K562 (cell line): ENCODE measurements around the gene OLFM4. TPM values are rescaled to one million over a fixed set of nuclear protein-coding genes. Genes with fewer than 3 reads are reported as not detected.

Experiments used
- ATAC-seq: fragments of 200-7000 bp; cut with Tn5 transposase; 3 replicates; pipeline ENCODE4 v1.9.1; 2020; ENCODE audit warnings: moderate library complexity
- BruUV-seq: library from RNA; stranded (reverse); fragments of 400-500 nt; replicated peaks from 2 replicates; lab custom pipeline; 2021; lab: Mats Ljungman, UMichigan
- CTCF ChIA-PET: fragments of 300-600 bp; formaldehyde crosslinking; extraction: SDS; loops from one replicate; lab custom pipeline; 2021; ENCODE audit warnings: low intra/inter-chr PET ratio; lab: Yijun Ruan, JAX
- POLR2A ChIA-PET: fragments of 300-600, 350-650 bp; sonication (Branson Sonifier 250); formaldehyde crosslinking; extraction: SDS; loops from one replicate; lab custom pipeline; 2021; ENCODE audit warnings: antibody characterized with exemption, inconsistent platforms; lab: Yijun Ruan, JAX
- DNase-seq, 4 experiments: peaks; one replicate each; pipeline versions ENCODE4 v3.0.0 to v3.0.0-alpha.2; 2011 to 2018; ENCODE audit warnings: low spot score in 3 of 4, mixed read lengths in 3 of 4; ENCODE audit errors: extremely low read depth in 1 of 4
- FAIRE-seq: peaks from 2 replicates; lab custom pipeline; 2011; peaks lifted over from hg19 to GRCh38; lab: Jason Lieb, UNC
- H2AFZ ChIP-seq: 2 replicates; pipeline ENCODE4 v1.6.0; 2011; ENCODE audit warnings: low read depth, low read length, control low read depth, inconsistent platforms
- H3K27ac ChIP-seq: fragments of 200-600 bp; 3 replicates; pipeline ENCODE4 v1.8.0; 2011; ENCODE audit warnings: low read depth, mild to moderate bottlenecking, control low read depth, inconsistent platforms, low read length, moderate library complexity, mixed read lengths; ENCODE audit errors: extremely low read depth
- H3K27me3 ChIP-seq, 2 experiments: fragments of 300-600 bp in 1 of 2; 2 replicates in 1 of 2; 3 replicates in 1 of 2; pipeline versions ENCODE4 v1.6.0 to v1.8.0; 2011; ENCODE audit warnings: inconsistent platforms in 2 of 2, low read length in 2 of 2, mild to moderate bottlenecking in 1 of 2, mixed read lengths in 1 of 2, moderate library complexity in 1 of 2; ENCODE audit not compliant: control insufficient read depth in 2 of 2, insufficient read depth in 2 of 2
- H3K36me3 ChIP-seq: fragments of 300-600 bp; 3 replicates; pipeline ENCODE4 v1.8.0; 2011; ENCODE audit warnings: mild to moderate bottlenecking, low read length, inconsistent platforms; ENCODE audit not compliant: control insufficient read depth, insufficient read depth
- H3K4me1 ChIP-seq, 2 experiments: fragments of 200-600 bp in 1 of 2; replicated peaks in 1 of 2; 2 replicates in 1 of 2; 3 replicates in 1 of 2; pipeline versions ENCODE4 v1.5.1 to v1.8.0; 2011; ENCODE audit warnings: inconsistent platforms in 2 of 2, low read length in 2 of 2, mild to moderate bottlenecking in 1 of 2, mixed read lengths in 1 of 2, moderate library complexity in 1 of 2; ENCODE audit not compliant: control insufficient read depth in 2 of 2, insufficient read depth in 2 of 2
- H3K4me2 ChIP-seq: 2 replicates; pipeline ENCODE4 v1.6.1; 2011; ENCODE audit warnings: low read length, control low read depth, inconsistent platforms, mixed read lengths; ENCODE audit not compliant: insufficient read depth
- H3K4me3 ChIP-seq: fragments of 200-600 bp; sonication (generic), shearing (Covaris generic); 2 replicates; pipeline ENCODE4 v1.5.1; 2016; ENCODE audit warnings: control low read depth, inconsistent platforms
- H3K79me2 ChIP-seq: fragments of 200-600 bp; 3 replicates; pipeline ENCODE4 v1.8.0; 2011; ENCODE audit warnings: low read length, inconsistent platforms; ENCODE audit not compliant: control insufficient read depth, insufficient read depth
- H3K9ac ChIP-seq, 2 experiments: 2 replicates each; pipeline versions ENCODE4 v1.6.0 to v1.6.1; 2011; ENCODE audit warnings: low read depth in 2 of 2, low read length in 2 of 2, control low read depth in 1 of 2, inconsistent platforms in 1 of 2, mild to moderate bottlenecking in 1 of 2, mixed read lengths in 1 of 2; ENCODE audit not compliant: insufficient read depth in 1 of 2
- H3K9me1 ChIP-seq: one replicate; pipeline ENCODE4 v1.6.0; 2011; ENCODE audit warnings: inconsistent platforms, mild to moderate bottlenecking, low read length, moderate library complexity; ENCODE audit not compliant: control insufficient read depth, insufficient read depth
- H3K9me3 ChIP-seq: replicated peaks from 2 replicates; pipeline ENCODE4 v1.5.1; 2011; ENCODE audit warnings: low read depth, low read length, inconsistent platforms; ENCODE audit not compliant: control insufficient read depth, insufficient read depth
- H4K20me1 ChIP-seq: replicated peaks from 2 replicates; pipeline ENCODE4 v1.6.1; 2011; ENCODE audit warnings: low read length, inconsistent platforms, mixed read lengths; ENCODE audit not compliant: control insufficient read depth, insufficient read depth
- CHD7 ChIP-seq: fragments of 200-600 bp; sonication (generic); IDR thresholded peaks from one replicate; pipeline ENCODE4 v1.6.1; 2012; ENCODE audit warnings: mild to moderate bottlenecking, low read depth, low read length, inconsistent platforms
- POLR3G ChIP-seq: IDR thresholded peaks from 2 replicates; pipeline ENCODE4 v1.6.1; 2011; ENCODE audit not compliant: insufficient read length, insufficient replicate concordance; ENCODE audit errors: extremely low read depth
- PRDM10 ChIP-seq: fragments of 450-650 bp; IDR thresholded peaks from 2 replicates; pipeline ENCODE4 v1.6.1; 2018; ENCODE audit not compliant: partially characterized antibody
- SNAPC5 ChIP-seq: fragments of 250-450 bp; sonication (Bioruptor Pico); IDR thresholded peaks from 2 replicates; pipeline ENCODE4 v1.8.0; 2021; ENCODE audit warnings: moderate library complexity, mild to moderate bottlenecking, inconsistent platforms
- USF2 ChIP-seq: sonication (generic); formaldehyde crosslinking; IDR thresholded peaks from 2 replicates; pipeline ENCODE4 v1.5.0; 2020; ENCODE audit warnings: missing genetic modification reagents
- ZNF57 ChIP-seq: fragments of 450-650 bp; formaldehyde crosslinking; IDR thresholded peaks from 2 replicates; pipeline ENCODE4 v1.4.0; 2020; ENCODE audit warnings: mild to moderate bottlenecking, moderate library complexity
- WGBS: fragments of 100-300 bp; shearing (Covaris generic); methylation state at CpG from one replicate; pipeline ENCODE4 v1.1.6; 2016; ENCODE audit warnings: low coverage, mixed read lengths; ENCODE audit not compliant: insufficient coverage; ENCODE audit errors: missing lambda C conversion rate; 5-methylcytosine and 5-hydroxymethylcytosine counted together
- in situ Hi-C: fragments of 300-500 bp; cut with MboI; formaldehyde crosslinking; loops from 4 replicates; pipeline ENCODE4 v1.15.0; 2018; ENCODE audit warnings: inconsistent platforms, mixed read lengths
- intact Hi-C: fragments of 100-400 bp; cut with micrococcal nuclease; formaldehyde crosslinking; loops from 2 replicates; pipeline ENCODE4 v1.14.2; 2022
- polyA plus RNA-seq, 8 experiments: library from polyadenylated mRNA; depleted of rRNA in 4 of 8; stranded (reverse) in 5 of 8; unstranded in 3 of 8; fragments of >200 nt; fragmentation: Nextera tagmentation in 2 of 8; fragmentation: Illumina TruSeq in 1 of 8; extraction: Ambion mirVana in 2 of 8; extraction: Trizol in 1 of 8; gene quantifications; 2 replicates each; pipeline versions ENCODE4 v1.2.1 to v1.2.3, GENCODE V29; 2011 to 2014; ENCODE audit warnings: inconsistent platforms in 1 of 8, missing spikeins in 1 of 8
- total RNA-seq, 7 experiments: library from RNA; depleted of rRNA in 6 of 7; stranded (reverse); fragments of >200 nt in 6 of 7; fragmentation: Illumina TruSeq in 2 of 7; extraction: Trizol in 2 of 7; gene quantifications; 2 replicates each; pipeline versions ENCODE4 v1.2.1 to v1.2.3, GENCODE V29; 2011 to 2021; ENCODE audit warnings: low replicate concordance in 1 of 7

OLFM4 gene
- total and polyA plus RNA-seq, 9 of the 15 experiments (the other 6 are each of a cell fraction or from before 2014, with no cell fraction given), result not detected

- WGBS, result 0% methylated on average over 4 of the region's 4 CpGs
- no TSS peak for BruUV-seq
- H3K4me3 ChIP-seq, result no peak overlapping the region
- H3K4me1 ChIP-seq, result no peaks in the 10 kb centered on the region
- no peaks in the 10 kb centered on the region for H3K9me3 ChIP-seq
- H3K36me3 ChIP-seq, result no peaks in the 10 kb centered on the region
- ChIA-PET CTCF (no interaction called here), POLR2A (no interaction called here)
- H3K9me1 ChIP-seq, result no peaks in the 10 kb centered on the region
- intact Hi-C loops (no loop called here), in situ Hi-C loops (no loop called here)
- H3K9ac ChIP-seq, result no peak overlapping the region
- FAIRE-seq (no peak), ATAC-seq (no peak), DNase-seq (no peak)
- H3K27ac ChIP-seq, result no peak overlapping the region
- H3K4me2 ChIP-seq, result no peak overlapping the region
- no peaks in the 10 kb centered on the region for H3K79me2 ChIP-seq
- no peak overlapping the region for H2AFZ ChIP-seq
- H3K27me3 ChIP-seq, result no peaks in the 10 kb centered on the region
- no peaks in the 10 kb centered on the region for H4K20me1 ChIP-seq
- TF ChIP-seq SNAPC5 (no peak), CHD7 (no peak), POLR3G (no peak), PRDM10 (no peak), ZNF57 (CRISPR knock-in tag) (no peak), USF2 (CRISPR knock-in tag) (no peak)
These were observed 26.0 kb downstream of the OLFM4 start for GRCh38 chr13:53054569-53054968.
